Central memory CD8-positive, alpha-beta T cell (primary cell): ENCODE data around the gene DDX49.

Experiments used
- ATAC-seq: fragments of 150-1000 bp; cut with Tn5 transposase; replicated peaks from 2 replicates; pipeline ENCODE4 v1.10.0; 2022; ENCODE audit warnings: mild to moderate bottlenecking, moderate FRiP score, moderate number of reproducible peaks; ENCODE audit not compliant: poor library complexity, severe bottlenecking; ENCODE audit errors: extremely low read depth
- DNase-seq, 2 donors: peaks; one replicate each; pipeline ENCODE4 v3.0.0; 2021; ENCODE audit warnings: low spot score in 2 of 2
- H3K27ac Mint-ChIP-seq: one replicate; pipeline ENCODE4 v1.8.0; 2022; ENCODE audit warnings: low read depth, mild to moderate bottlenecking, moderate library complexity, mixed read lengths
- H3K27me3 Mint-ChIP-seq: one replicate; pipeline ENCODE4 v1.8.0; 2022; ENCODE audit warnings: mixed read lengths
- H3K36me3 Mint-ChIP-seq: one replicate; pipeline ENCODE4 v1.8.0; 2022; ENCODE audit warnings: mild to moderate bottlenecking, moderate library complexity, mixed read lengths; ENCODE audit not compliant: insufficient read depth
- H3K4me1 Mint-ChIP-seq: one replicate; pipeline ENCODE4 v1.8.0; 2022; ENCODE audit warnings: mixed read lengths
- H3K4me3 Mint-ChIP-seq: one replicate; pipeline ENCODE4 v1.8.0; 2022; ENCODE audit warnings: mild to moderate bottlenecking, moderate library complexity, mixed read lengths
- H3K9me3 Mint-ChIP-seq: one replicate; pipeline ENCODE4 v1.8.0; 2022; ENCODE audit warnings: mixed read lengths

The DDX49 gene

GRCh38 chr19:18928018-18928805 lies 8.7 kb downstream of the DDX49 start:
- Mint-ChIP-seq H3K27ac (no peak overlapping the region), H3K4me3 (no peak overlapping the region), H3K4me1 (peaks cover 9% of the 10 kb centered on the region), H3K36me3 (peaks cover 27% of the 10 kb centered on the region), H3K27me3 (no peaks in the 10 kb centered on the region), H3K9me3 (no peaks in the 10 kb centered on the region)
- ATAC-seq (no peak), DNase-seq (no peak)

- Mint-ChIP-seq H3K9me3 (no peaks in the 10 kb centered on the region), H3K27ac (no peak overlapping the region), H3K4me3 (no peak overlapping the region), H3K27me3 (peaks cover 9% of the 10 kb centered on the region), H3K36me3 (peaks cover 16% of the 10 kb centered on the region), H3K4me1 (peaks cover 9% of the 10 kb centered on the region)
- ATAC-seq (no peak), DNase-seq (no peak)
Measured at GRCh38 chr19:18929311-18929710, 9.8 kb downstream of the DDX49 start.

- no peak for DNase-seq
- Mint-ChIP-seq H3K36me3 (peaks cover 8% of the 10 kb centered on the region), H3K27me3 (peaks cover 14% of the 10 kb centered on the region), H3K9me3 (no peaks in the 10 kb centered on the region), H3K4me3 (no peak overlapping the region), H3K4me1 (peaks cover 9% of the 10 kb centered on the region), H3K27ac (no peak overlapping the region)
- ATAC-seq: no peak
Measured at GRCh38 chr19:18931316-18932162, 12.0 kb downstream of the DDX49 start.

DNA sequence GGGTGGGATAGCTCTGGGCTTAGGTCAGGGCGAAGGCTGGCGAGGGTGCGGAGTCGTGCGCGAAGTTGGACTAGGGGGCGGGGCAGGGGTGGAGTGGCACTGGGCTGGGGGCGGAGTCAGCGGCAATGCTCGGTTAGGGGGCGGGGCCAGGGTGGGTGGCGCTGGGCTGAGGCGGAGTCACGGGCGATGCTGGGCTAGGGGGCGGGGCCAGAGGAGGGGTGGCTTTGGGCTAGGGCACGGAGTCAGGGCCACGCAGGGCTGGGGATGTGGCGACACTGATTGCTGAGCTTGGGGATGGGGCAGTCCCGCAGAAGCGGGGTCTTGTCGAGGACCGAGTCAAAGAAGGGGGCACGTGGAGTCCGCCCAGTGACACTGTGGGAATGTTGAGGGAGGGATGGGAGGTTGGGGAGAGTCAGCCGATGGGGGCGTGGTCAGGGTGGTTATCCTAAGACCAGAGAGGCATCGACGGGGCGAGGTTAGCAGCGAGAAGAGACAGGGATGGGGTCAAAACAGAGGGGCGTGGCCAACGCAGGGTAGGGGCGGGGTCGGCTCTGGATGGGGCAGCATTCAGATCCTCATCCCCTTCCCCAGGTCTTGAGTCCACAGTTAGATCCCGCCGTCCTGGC lies 12.8 kb downstream of the DDX49 start:
- ATAC-seq (peak; percentile 80), DNase-seq (peak; percentile 45 to 49)
- H3K27me3 Mint-ChIP-seq: peaks cover 14% of the 10 kb centered on the region
- peaks cover 5% of the 10 kb centered on the region for H3K36me3 Mint-ChIP-seq
- no peaks in the 10 kb centered on the region for H3K9me3 Mint-ChIP-seq
- H3K4me3 Mint-ChIP-seq: peak overlapping the region; percentile 59
- H3K4me1 Mint-ChIP-seq: peaks cover 9% of the 10 kb centered on the region
- peak overlapping the region; percentile 61 for H3K27ac Mint-ChIP-seq

GRCh38 chr19:18933297-18933696 lies 13.8 kb downstream of the DDX49 start:
- Mint-ChIP-seq H3K9me3 (no peaks in the 10 kb centered on the region), H3K27me3 (peaks cover 14% of the 10 kb centered on the region), H3K27ac (no peak overlapping the region), H3K4me1 (peaks cover 9% of the 10 kb centered on the region), H3K36me3 (peaks cover 5% of the 10 kb centered on the region), H3K4me3 (peak overlapping the region; percentile 31)
- no peak for DNase-seq
- no peak for ATAC-seq

GRCh38 chr19:18939163-18939562 lies 19.6 kb downstream of the DDX49 start:
- peak overlapping the region; percentile 75 for H3K4me3 Mint-ChIP-seq
- no peak overlapping the region for H3K27ac Mint-ChIP-seq
- H3K4me1 Mint-ChIP-seq: peaks cover 10% of the 10 kb centered on the region
- DNase-seq (no peak), ATAC-seq (no peak)
- peaks cover 2% of the 10 kb centered on the region for H3K36me3 Mint-ChIP-seq
- peaks cover 46% of the 10 kb centered on the region for H3K27me3 Mint-ChIP-seq
- H3K9me3 Mint-ChIP-seq: no peaks in the 10 kb centered on the region

- no peak for DNase-seq
- no peaks in the 10 kb centered on the region for H3K9me3 Mint-ChIP-seq
- H3K27me3 Mint-ChIP-seq: peaks cover 40% of the 10 kb centered on the region
- peaks cover 10% of the 10 kb centered on the region for H3K4me1 Mint-ChIP-seq
- peak overlapping the region; percentile 75 for H3K4me3 Mint-ChIP-seq
- H3K36me3 Mint-ChIP-seq: peaks cover 2% of the 10 kb centered on the region
- no peak for ATAC-seq
- H3K27ac Mint-ChIP-seq: no peak overlapping the region
Measured at GRCh38 chr19:18939922-18940768, 20.6 kb downstream of the DDX49 start.

DNA sequence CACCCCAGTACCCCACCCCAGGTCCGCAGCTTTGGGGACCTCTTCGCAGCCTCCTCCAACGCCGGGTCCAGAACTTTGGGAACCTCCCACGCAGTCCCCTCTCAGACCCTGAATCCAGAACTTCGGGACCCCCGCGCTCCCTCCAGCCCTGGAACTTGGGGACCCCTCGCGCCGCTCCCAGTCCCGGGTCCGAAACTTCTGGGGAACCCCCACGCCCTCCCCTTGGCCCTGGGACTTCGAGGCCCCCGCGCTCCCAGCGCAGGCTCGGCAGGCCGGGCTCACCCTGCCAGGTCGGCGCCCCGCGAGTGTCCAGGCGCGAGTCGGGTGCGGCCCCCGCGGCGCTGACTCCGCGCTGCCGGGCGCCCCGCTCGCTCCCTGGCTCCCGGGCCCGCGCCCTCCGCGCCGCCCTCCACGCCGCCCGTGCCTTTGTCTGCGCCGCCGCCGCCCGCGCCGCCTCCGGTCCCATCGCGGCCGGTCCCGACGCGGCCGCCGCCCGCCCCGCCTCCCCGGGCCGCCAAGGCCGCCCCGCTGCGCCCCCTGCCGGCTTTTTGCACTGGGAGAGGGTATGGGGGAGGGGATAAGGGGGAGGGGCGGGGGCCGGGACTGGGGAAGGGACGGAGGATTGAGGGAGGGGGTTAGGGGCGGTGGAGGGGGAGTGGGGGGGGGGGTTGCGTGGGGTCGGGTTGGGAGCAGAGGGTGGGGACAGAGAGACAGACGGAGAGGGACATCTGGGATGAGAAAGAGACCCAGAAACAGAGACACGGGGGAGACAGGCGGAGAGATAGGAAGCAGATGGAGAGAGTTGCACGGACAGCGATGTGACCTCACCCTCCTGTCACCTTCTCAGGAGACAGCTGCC lies 21.5 kb downstream of the DDX49 start, which contains the start of gene HOMER3:
Gene HOMER3, minus strand, starts transcription at position 449 of the 859 bp plus-strand sequence. CDS start 2,235 bp downstream, outside the sequence.
- Mint-ChIP-seq H3K4me1 (peaks cover 10% of the 10 kb centered on the region), H3K27ac (no peak within 1 kb of the TSS), H3K27me3 (peaks cover 42% of the 10 kb centered on the region), H3K4me3 (peak within 1 kb of the TSS; percentile 75), H3K9me3 (no peaks in the 10 kb centered on the region), H3K36me3 (peaks cover 2% of the 10 kb centered on the region)
- peak; percentile 33 to 45 for DNase-seq
- ATAC-seq: peak; percentile 79

- Mint-ChIP-seq H3K27me3 (peaks cover 50% of the 10 kb centered on the region), H3K9me3 (no peaks in the 10 kb centered on the region), H3K4me3 (peak overlapping the region; percentile 57), H3K27ac (no peak overlapping the region), H3K4me1 (peaks cover 16% of the 10 kb centered on the region), H3K36me3 (peaks cover 2% of the 10 kb centered on the region)
- no peak for ATAC-seq
- DNase-seq: no peak
Measured at GRCh38 chr19:18941628-18942354, 22.3 kb downstream of the DDX49 start.

- peaks cover 16% of the 10 kb centered on the region for H3K4me1 Mint-ChIP-seq
- H3K9me3 Mint-ChIP-seq: no peaks in the 10 kb centered on the region
- H3K36me3 Mint-ChIP-seq: peaks cover 2% of the 10 kb centered on the region
- H3K27me3 Mint-ChIP-seq: peaks cover 52% of the 10 kb centered on the region
- H3K27ac Mint-ChIP-seq: no peak overlapping the region
- DNase-seq: no peak
- ATAC-seq: no peak
- H3K4me3 Mint-ChIP-seq: peak overlapping the region; percentile 57
Measured at GRCh38 chr19:18942692-18943091, 23.2 kb downstream of the DDX49 start.

- no peaks in the 10 kb centered on the region for H3K9me3 Mint-ChIP-seq
- H3K36me3 Mint-ChIP-seq: peaks cover 2% of the 10 kb centered on the region
- peaks cover 16% of the 10 kb centered on the region for H3K4me1 Mint-ChIP-seq
- H3K27ac Mint-ChIP-seq: no peak overlapping the region
- H3K27me3 Mint-ChIP-seq: peaks cover 52% of the 10 kb centered on the region
- no peak for DNase-seq
- H3K4me3 Mint-ChIP-seq: no peak overlapping the region
- ATAC-seq: no peak
Measured at GRCh38 chr19:18943465-18943864, 23.9 kb downstream of the DDX49 start.
